KMS-11 (cell line): ENCODE results near the gene PTPRT.
"Not testable (repeated sequence)": the region's sequence is repeated elsewhere in the genome, so short reads cannot be mapped to it uniquely, and the experiment has no call there.

ENCODE experiments used
- H2AFZ ChIP-seq: fragments of 200-600 bp; sonication (generic); 2 replicates; pipeline ENCODE4 v1.6.1; 2016; ENCODE audit warnings: antibody characterized with exemption, mixed run types, low read depth
- H3K27ac ChIP-seq: fragments of 200-600 bp; sonication (generic); 2 replicates; pipeline ENCODE4 v1.6.1; 2016; ENCODE audit warnings: mild to moderate bottlenecking, mixed run types
- H3K27me3 ChIP-seq: fragments of 200-600 bp; sonication (generic); 2 replicates; pipeline ENCODE4 v1.6.1; 2017; ENCODE audit warnings: mild to moderate bottlenecking, low read depth, mixed run types, moderate library complexity; ENCODE audit not compliant: insufficient read depth
- H3K36me3 ChIP-seq: fragments of 200-600 bp; sonication (generic); 2 replicates; pipeline ENCODE4 v1.6.1; 2017; ENCODE audit warnings: mild to moderate bottlenecking, mixed run types; ENCODE audit not compliant: insufficient read depth
- H3K4me1 ChIP-seq: fragments of 200-600 bp; sonication (generic); 2 replicates; pipeline ENCODE4 v1.6.1; 2016; ENCODE audit warnings: mild to moderate bottlenecking, low read depth, mixed run types; ENCODE audit not compliant: poor library complexity, severe bottlenecking
- H3K4me2 ChIP-seq: fragments of 200-600 bp; sonication (generic); 2 replicates; pipeline ENCODE4 v1.7.0; 2016; ENCODE audit warnings: mild to moderate bottlenecking, mixed run types
- H3K4me3 ChIP-seq: fragments of 200-600 bp; sonication (generic); IDR thresholded peaks from 2 replicates; pipeline ENCODE4 v1.6.1; 2017; ENCODE audit warnings: low read depth, low read length, mixed read lengths; ENCODE audit not compliant: insufficient read depth
- H3K79me2 ChIP-seq: fragments of 200-600 bp; sonication (generic); 2 replicates; pipeline ENCODE4 v1.6.1; 2016; ENCODE audit warnings: low read depth, mixed run types; ENCODE audit not compliant: insufficient read depth
- H3K9ac ChIP-seq: fragments of 200-600 bp; sonication (generic); 2 replicates; pipeline ENCODE4 v1.6.1; 2016; ENCODE audit warnings: mild to moderate bottlenecking, mixed run types
- H4K20me1 ChIP-seq: fragments of 200-600 bp; sonication (generic); 2 replicates; pipeline ENCODE4 v1.6.1; 2016; ENCODE audit warnings: mild to moderate bottlenecking, mixed run types; ENCODE audit not compliant: insufficient read depth
- TF ChIP-seq, protein P1 (sequence below): fragments of 200-600 bp; sonication (generic); conservative IDR thresholded peaks from 2 replicates; pipeline ENCODE4 v1.6.1; 2017; ENCODE audit warnings: low read depth, mild to moderate bottlenecking, antibody characterized with exemption, low read length, moderate library complexity, mixed read lengths

PTPRT gene

DNA sequence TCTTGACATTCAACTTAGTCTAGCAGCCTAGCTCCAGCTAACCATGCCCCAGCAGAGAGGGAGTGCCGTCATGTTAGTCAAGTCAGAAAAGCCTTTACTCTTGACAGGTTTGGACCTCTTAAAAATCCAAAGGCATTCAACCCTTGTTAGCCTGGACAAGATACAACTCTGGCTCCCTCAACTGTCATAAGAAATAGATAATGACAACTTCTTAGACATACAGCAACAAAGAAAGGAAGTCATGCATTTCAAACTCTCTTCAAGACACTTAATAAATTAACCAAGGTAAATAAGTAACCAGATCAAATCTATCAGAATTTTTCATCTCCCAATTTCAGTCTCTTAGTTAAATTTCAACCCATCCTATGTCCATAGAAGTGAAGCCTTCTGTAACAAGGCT, 22.7 kb downstream of the PTPRT start:
- Histone ChIP-seq H3K4me3 (no peak overlapping the region), H3K4me1 (no peaks in the 10 kb centered on the region), H3K79me2 (no peaks in the 10 kb centered on the region), H2AFZ (no peak overlapping the region), H3K27me3 (no peaks in the 10 kb centered on the region), H4K20me1 (no peaks in the 10 kb centered on the region), H3K27ac (no peak overlapping the region), H3K36me3 (no peaks in the 10 kb centered on the region), H3K9ac (no peak overlapping the region), H3K4me2 (no peak overlapping the region)
- TF ChIP-seq, protein P1, sequence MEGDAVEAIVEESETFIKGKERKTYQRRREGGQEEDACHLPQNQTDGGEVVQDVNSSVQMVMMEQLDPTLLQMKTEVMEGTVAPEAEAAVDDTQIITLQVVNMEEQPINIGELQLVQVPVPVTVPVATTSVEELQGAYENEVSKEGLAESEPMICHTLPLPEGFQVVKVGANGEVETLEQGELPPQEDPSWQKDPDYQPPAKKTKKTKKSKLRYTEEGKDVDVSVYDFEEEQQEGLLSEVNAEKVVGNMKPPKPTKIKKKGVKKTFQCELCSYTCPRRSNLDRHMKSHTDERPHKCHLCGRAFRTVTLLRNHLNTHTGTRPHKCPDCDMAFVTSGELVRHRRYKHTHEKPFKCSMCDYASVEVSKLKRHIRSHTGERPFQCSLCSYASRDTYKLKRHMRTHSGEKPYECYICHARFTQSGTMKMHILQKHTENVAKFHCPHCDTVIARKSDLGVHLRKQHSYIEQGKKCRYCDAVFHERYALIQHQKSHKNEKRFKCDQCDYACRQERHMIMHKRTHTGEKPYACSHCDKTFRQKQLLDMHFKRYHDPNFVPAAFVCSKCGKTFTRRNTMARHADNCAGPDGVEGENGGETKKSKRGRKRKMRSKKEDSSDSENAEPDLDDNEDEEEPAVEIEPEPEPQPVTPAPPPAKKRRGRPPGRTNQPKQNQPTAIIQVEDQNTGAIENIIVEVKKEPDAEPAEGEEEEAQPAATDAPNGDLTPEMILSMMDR, result no peak

DNA sequence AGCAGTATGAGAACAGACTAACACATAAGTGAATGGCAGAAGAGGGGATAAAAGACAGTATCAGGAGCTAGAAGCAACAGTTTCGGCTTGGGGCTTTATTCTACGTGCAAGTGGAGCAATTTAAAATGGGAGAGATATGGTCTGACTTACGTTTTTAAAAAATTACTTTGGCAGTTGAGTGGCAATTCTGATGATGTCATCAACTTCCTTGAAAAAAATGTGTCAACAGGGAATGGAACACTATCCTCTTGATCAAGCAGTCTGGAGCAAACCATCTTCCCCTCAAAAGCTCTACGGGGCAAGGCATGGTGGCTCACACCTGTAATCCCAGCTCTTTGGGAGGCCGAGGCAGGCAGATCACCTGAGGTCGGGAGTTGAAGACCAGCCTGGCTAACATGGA, 24.1 kb downstream of the PTPRT start:
- Histone ChIP-seq H3K79me2 (no peaks in the 10 kb centered on the region), H3K27me3 (no peaks in the 10 kb centered on the region), H2AFZ (no peak overlapping the region), H3K36me3 (no peaks in the 10 kb centered on the region), H3K4me1 (no peaks in the 10 kb centered on the region), H3K4me2 (no peak overlapping the region), H3K4me3 (no peak overlapping the region), H3K9ac (no peak overlapping the region), H4K20me1 (no peaks in the 10 kb centered on the region), H3K27ac (no peak overlapping the region)
- TF ChIP-seq, protein P1, result no peak

GRCh38 chr20:43164736-43165135, 25.0 kb downstream of the PTPRT start:
- H3K79me2 ChIP-seq, H3K4me3 ChIP-seq, H3K27ac ChIP-seq, H3K27me3 ChIP-seq, H4K20me1 ChIP-seq, H2AFZ ChIP-seq, H3K36me3 ChIP-seq, H3K4me2 ChIP-seq, H3K9ac ChIP-seq, H3K4me1 ChIP-seq: not testable (repeated sequence)

DNA sequence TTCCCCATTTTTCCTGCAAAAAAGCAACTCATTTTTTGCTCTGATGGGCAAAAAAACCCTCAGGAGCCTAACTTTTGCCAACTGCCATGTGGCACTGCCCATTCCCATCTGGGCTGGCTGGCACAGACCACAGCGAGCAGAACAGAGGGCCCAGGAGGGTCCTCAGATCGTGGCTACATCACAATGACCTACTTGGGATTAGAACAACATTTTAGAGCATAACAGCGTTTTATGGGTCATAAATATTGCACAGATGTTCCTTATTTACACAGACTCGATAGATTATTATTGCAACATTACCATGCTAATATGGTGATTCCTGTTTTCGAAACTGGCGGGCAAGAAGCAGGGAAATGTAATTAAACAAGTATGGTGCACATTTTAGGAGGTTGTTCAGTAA, 28.0 kb downstream of the PTPRT start:
- H3K4me1 ChIP-seq, result no peaks in the 10 kb centered on the region
- H3K4me2 ChIP-seq, result no peak overlapping the region
- no peaks in the 10 kb centered on the region for H3K27me3 ChIP-seq
- H3K9ac ChIP-seq, result no peak overlapping the region
- H3K27ac ChIP-seq, result no peak overlapping the region
- no peaks in the 10 kb centered on the region for H4K20me1 ChIP-seq
- no peaks in the 10 kb centered on the region for H3K36me3 ChIP-seq
- TF ChIP-seq, protein P1, result no peak
- H3K79me2 ChIP-seq, result no peaks in the 10 kb centered on the region
- H2AFZ ChIP-seq, result no peak overlapping the region
- no peak overlapping the region for H3K4me3 ChIP-seq

- H3K36me3 ChIP-seq, result no peaks in the 10 kb centered on the region
- no peak overlapping the region for H3K4me3 ChIP-seq
- H4K20me1 ChIP-seq, result no peaks in the 10 kb centered on the region
- TF ChIP-seq, protein P1, result no peak
- no peaks in the 10 kb centered on the region for H3K4me1 ChIP-seq
- H3K9ac ChIP-seq, result no peak overlapping the region
- no peak overlapping the region for H3K27ac ChIP-seq
- no peak overlapping the region for H3K4me2 ChIP-seq
- H2AFZ ChIP-seq, result no peak overlapping the region
- H3K79me2 ChIP-seq, result no peaks in the 10 kb centered on the region
- H3K27me3 ChIP-seq, result no peaks in the 10 kb centered on the region
These were observed 28.8 kb downstream of the PTPRT start for GRCh38 chr20:43160941-43161340.
